Measurements from ENCODE around the gene CERK. TPM values are rescaled to one million over a fixed set of nuclear protein-coding genes. Genes with fewer than 3 reads are reported as not detected.

The CERK gene
- total RNA-seq, 4 donors from 2014 or later = 14.6 to 34.0 (median 26.6) TPM

GRCh38 chr22:46756097-46756496, 18.0 kb upstream of the CERK start:
- Histone ChIP-seq H3K9me3 (peaks cover 0 to 16% (median 10%) of the 10 kb centered on the region in 3 donors), H3K27ac (no peak overlapping the region), H3K36me3 (no peaks in the 10 kb centered on the region), H3K4me1 (peaks cover 35 to 52% (median 37%) of the 10 kb centered on the region in 3 donors), H3K27me3 (no peaks in the 10 kb centered on the region), H3K4me3 (no peak overlapping the region)
- no peak for TF ChIP-seq CTCF (IDR thresholded peaks at IDR 0.05)
- no peak for TF ChIP-seq POLR2A (IDR thresholded peaks at IDR 0.05)
- DNase-seq = no peak
- WGBS, 2 donors = 100% methylated on average over 1 of the region's 1 CpG
- intact Hi-C loops (cut with DNase I) = no loop called here

- Histone ChIP-seq H3K4me1 (peaks cover 37 to 53% (median 41%) of the 10 kb centered on the region in 3 donors), H3K4me3 (no peak overlapping the region), H3K36me3 (no peaks in the 10 kb centered on the region), H3K27me3 (no peaks in the 10 kb centered on the region), H3K9me3 (peaks cover 0 to 16% (median 10%) of the 10 kb centered on the region in 3 donors), H3K27ac (no peak overlapping the region)
- WGBS, 2 donors = 100% methylated on average over 1 to 2 of the region's 2 CpGs
- no peak for TF ChIP-seq POLR2A (IDR thresholded peaks at IDR 0.05)
- no peak for TF ChIP-seq CTCF (IDR thresholded peaks at IDR 0.05)
- DNase-seq = no peak
- intact Hi-C loops (cut with DNase I) = no loop called here
Measured at GRCh38 chr22:46755525-46755924, 17.5 kb upstream of the CERK start.

GRCh38 chr22:46754826-46755225, 16.8 kb upstream of the CERK start:
- Histone ChIP-seq H3K27ac (peak overlapping the region; percentile 76 to 93 (median 88)), H3K36me3 (no peaks in the 10 kb centered on the region), H3K9me3 (peaks cover 0 to 16% (median 10%) of the 10 kb centered on the region in 3 donors), H3K27me3 (no peaks in the 10 kb centered on the region), H3K4me3 (peak overlapping the region in 1 of 4 donors; percentile 38), H3K4me1 (peaks cover 44 to 60% (median 48%) of the 10 kb centered on the region in 3 donors)
- intact Hi-C loops (cut with DNase I) = no loop called here
- no peak for DNase-seq
- WGBS, 2 donors = 86 to 92% methylated on average over 4 of the region's 6 CpGs
- TF ChIP-seq POLR2A (IDR thresholded peaks at IDR 0.05) = no peak
- no peak for TF ChIP-seq CTCF (IDR thresholded peaks at IDR 0.05)

GRCh38 chr22:46754110-46754799, 16.2 kb upstream of the CERK start:
- peak overlapping the region; percentile 76 to 93 (median 88) for H3K27ac ChIP-seq
- peak; percentile 65 for DNase-seq
- peaks cover 0 to 16% (median 10%) of the 10 kb centered on the region in 3 donors for H3K9me3 ChIP-seq
- WGBS, 2 donors = 0 to 13% methylated on average over 1 to 9 of the region's 14 CpGs
- TF ChIP-seq CTCF (IDR thresholded peaks at IDR 0.05) (no peak), POLR2A (IDR thresholded peaks at IDR 0.05) (peak in 1 of 4 donors; percentile 34)
- H3K4me3 ChIP-seq = peak overlapping the region in 1 of 4 donors; percentile 38
- peaks cover 45 to 65% (median 53%) of the 10 kb centered on the region in 3 donors for H3K4me1 ChIP-seq
- no peaks in the 10 kb centered on the region for H3K27me3 ChIP-seq
- intact Hi-C loops (cut with DNase I) = no loop called here
- no peaks in the 10 kb centered on the region for H3K36me3 ChIP-seq

- Histone ChIP-seq H3K9me3 (peaks cover 0 to 16% (median 10%) of the 10 kb centered on the region in 3 donors), H3K27ac (peak overlapping the region; percentile 76 to 93 (median 88)), H3K4me3 (peak overlapping the region in 1 of 4 donors; percentile 38), H3K27me3 (no peaks in the 10 kb centered on the region), H3K36me3 (no peaks in the 10 kb centered on the region), H3K4me1 (peaks cover 45 to 65% (median 53%) of the 10 kb centered on the region in 3 donors)
- no peak for DNase-seq
- 87% methylated on average over 2 of the region's 4 CpGs; no CpG with 5 or more reads in 1 of the 2 donors for WGBS, 2 donors
- intact Hi-C loops (cut with DNase I) = no loop called here
- no peak for TF ChIP-seq POLR2A (IDR thresholded peaks at IDR 0.05)
- TF ChIP-seq CTCF (IDR thresholded peaks at IDR 0.05) = no peak
Measured at GRCh38 chr22:46753761-46754109, 15.7 kb upstream of the CERK start.

Data from esophagus squamous epithelium (tissue), 5 donors.